ENCODE measurements around the gene CLCN2.

Gene CLCN2

GRCh38 chr3:184298759-184299487 lies 62.5 kb downstream of the CLCN2 start, which contains the start of gene PSMD2:
Gene PSMD2 (plus strand): TSS chr3:184299241. CDS start chr3:184299267, 26 bp downstream.
- TF ChIP-seq, protein P1, sequence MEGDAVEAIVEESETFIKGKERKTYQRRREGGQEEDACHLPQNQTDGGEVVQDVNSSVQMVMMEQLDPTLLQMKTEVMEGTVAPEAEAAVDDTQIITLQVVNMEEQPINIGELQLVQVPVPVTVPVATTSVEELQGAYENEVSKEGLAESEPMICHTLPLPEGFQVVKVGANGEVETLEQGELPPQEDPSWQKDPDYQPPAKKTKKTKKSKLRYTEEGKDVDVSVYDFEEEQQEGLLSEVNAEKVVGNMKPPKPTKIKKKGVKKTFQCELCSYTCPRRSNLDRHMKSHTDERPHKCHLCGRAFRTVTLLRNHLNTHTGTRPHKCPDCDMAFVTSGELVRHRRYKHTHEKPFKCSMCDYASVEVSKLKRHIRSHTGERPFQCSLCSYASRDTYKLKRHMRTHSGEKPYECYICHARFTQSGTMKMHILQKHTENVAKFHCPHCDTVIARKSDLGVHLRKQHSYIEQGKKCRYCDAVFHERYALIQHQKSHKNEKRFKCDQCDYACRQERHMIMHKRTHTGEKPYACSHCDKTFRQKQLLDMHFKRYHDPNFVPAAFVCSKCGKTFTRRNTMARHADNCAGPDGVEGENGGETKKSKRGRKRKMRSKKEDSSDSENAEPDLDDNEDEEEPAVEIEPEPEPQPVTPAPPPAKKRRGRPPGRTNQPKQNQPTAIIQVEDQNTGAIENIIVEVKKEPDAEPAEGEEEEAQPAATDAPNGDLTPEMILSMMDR (IDR thresholded peaks at IDR 0.05), result no peak

- TF ChIP-seq, protein P1 (IDR thresholded peaks at IDR 0.05), result no peak
These were observed 64.8 kb downstream of the CLCN2 start for GRCh38 chr3:184296616-184297015.
